Measurements from ENCODE around the gene TCAP. TPM values are rescaled to one million over a fixed set of nuclear protein-coding genes. Genes with fewer than 3 reads are reported as not detected.
"Not testable (repeated sequence)": the region's sequence is repeated elsewhere in the genome, so short reads cannot be mapped to it uniquely, and the experiment has no call there.

TCAP gene
- total and polyA plus RNA-seq, 8 donors = 0.13 to 3.0 (median 0.54) TPM

- Histone ChIP-seq H3K4me3 (peak overlapping the region in 2 of 4 donors; percentile 14 to 16), H3K9me3 (no peaks in the 10 kb centered on the region), H3K27me3 (no peaks in the 10 kb centered on the region), H3K27ac (peak overlapping the region; percentile 90 to 96 (median 94)), H3K4me1 (peaks cover 30 to 53% (median 44%) of the 10 kb centered on the region in 3 donors), H3K36me3 (peaks cover 0 to 31% (median 3%) of the 10 kb centered on the region in 3 donors)
- TF ChIP-seq CTCF (IDR thresholded peaks at IDR 0.05) = no peak
- ATAC-seq = peak; percentile 3 to 6 (median 4)
- 35 to 41% methylated on average over 8 of the region's 8 CpGs for WGBS, 2 donors
- FAIRE-seq = no peak
- DNase-seq = no peak
- intact Hi-C loops (cut with DNase I) = no loop called here
Measured at GRCh38 chr17:39706383-39706782, 41.2 kb downstream of the TCAP start.

GRCh38 chr17:39706921-39707337 lies 41.8 kb downstream of the TCAP start:
- Histone ChIP-seq H3K27ac (peak overlapping the region; percentile 90 to 96 (median 94)), H3K9me3 (no peaks in the 10 kb centered on the region), H3K4me1 (peaks cover 30 to 50% (median 44%) of the 10 kb centered on the region in 3 donors), H3K4me3 (peak overlapping the region in 1 of 4 donors; percentile 14), H3K36me3 (peaks cover 0 to 36% (median 3%) of the 10 kb centered on the region in 3 donors), H3K27me3 (no peaks in the 10 kb centered on the region)
- FAIRE-seq (no peak), DNase-seq (peak in 2 of 6 donors; percentile 54 to 74), ATAC-seq (no peak)
- intact Hi-C loops (cut with DNase I) = no loop called here
- no peak for TF ChIP-seq CTCF (IDR thresholded peaks at IDR 0.05)
- 47 to 65% methylated on average over 7 of the region's 7 CpGs for WGBS, 2 donors

- DNase-seq = peak in 1 of 6 donors; percentile 17
- no peak for FAIRE-seq
- no peak overlapping the region for H3K27ac ChIP-seq
- intact Hi-C loops (cut with DNase I) = no loop called here
- no peak overlapping the region for H3K4me3 ChIP-seq
- peaks cover 25 to 30% (median 27%) of the 10 kb centered on the region in 3 donors for H3K4me1 ChIP-seq
- no peaks in the 10 kb centered on the region for H3K27me3 ChIP-seq
- ATAC-seq = no peak
- TF ChIP-seq CTCF (IDR thresholded peaks at IDR 0.05) = no peak
- H3K9me3 ChIP-seq = no peaks in the 10 kb centered on the region
- WGBS, 2 donors = 83 to 92% methylated on average over 14 of the region's 14 CpGs
- H3K36me3 ChIP-seq = peaks cover 0 to 48% (median 3%) of the 10 kb centered on the region in 3 donors
Measured at GRCh38 chr17:39709319-39709997, 44.3 kb downstream of the TCAP start.

GRCh38 chr17:39709998-39710964 lies 45.1 kb downstream of the TCAP start:
- DNase-seq (no peak), FAIRE-seq (no peak), ATAC-seq (no peak)
- TF ChIP-seq CTCF (IDR thresholded peaks at IDR 0.05) = no peak
- H3K27me3 ChIP-seq = no peaks in the 10 kb centered on the region
- intact Hi-C loops (cut with DNase I) = no loop called here
- peaks cover 3 to 53% (median 4%) of the 10 kb centered on the region in 3 donors for H3K36me3 ChIP-seq
- no peaks in the 10 kb centered on the region for H3K9me3 ChIP-seq
- no peak overlapping the region for H3K4me3 ChIP-seq
- H3K4me1 ChIP-seq = peaks cover 17 to 21% (median 19%) of the 10 kb centered on the region in 3 donors
- 88 to 91% methylated on average over 17 to 20 of the region's 20 CpGs for WGBS, 2 donors
- H3K27ac ChIP-seq = no peak overlapping the region

- FAIRE-seq; ATAC-seq; H3K4me3 ChIP-seq; H3K9me3 ChIP-seq; H3K27ac ChIP-seq; intact Hi-C loops (cut with DNase I); DNase-seq; H3K27me3 ChIP-seq: not testable (repeated sequence)
- Histone ChIP-seq H3K4me1 (peaks cover 13 to 18% (median 15%) of the 10 kb centered on the region in 3 donors), H3K36me3 (peaks cover 3 to 61% (median 12%) of the 10 kb centered on the region in 3 donors)
- 91 to 95% methylated on average over 11 of the region's 11 CpGs for WGBS, 2 donors
Measured at GRCh38 chr17:39711071-39711470, 45.9 kb downstream of the TCAP start.
